ENCODE results near the gene SLCO3A1.

Gene SLCO3A1

DNA sequence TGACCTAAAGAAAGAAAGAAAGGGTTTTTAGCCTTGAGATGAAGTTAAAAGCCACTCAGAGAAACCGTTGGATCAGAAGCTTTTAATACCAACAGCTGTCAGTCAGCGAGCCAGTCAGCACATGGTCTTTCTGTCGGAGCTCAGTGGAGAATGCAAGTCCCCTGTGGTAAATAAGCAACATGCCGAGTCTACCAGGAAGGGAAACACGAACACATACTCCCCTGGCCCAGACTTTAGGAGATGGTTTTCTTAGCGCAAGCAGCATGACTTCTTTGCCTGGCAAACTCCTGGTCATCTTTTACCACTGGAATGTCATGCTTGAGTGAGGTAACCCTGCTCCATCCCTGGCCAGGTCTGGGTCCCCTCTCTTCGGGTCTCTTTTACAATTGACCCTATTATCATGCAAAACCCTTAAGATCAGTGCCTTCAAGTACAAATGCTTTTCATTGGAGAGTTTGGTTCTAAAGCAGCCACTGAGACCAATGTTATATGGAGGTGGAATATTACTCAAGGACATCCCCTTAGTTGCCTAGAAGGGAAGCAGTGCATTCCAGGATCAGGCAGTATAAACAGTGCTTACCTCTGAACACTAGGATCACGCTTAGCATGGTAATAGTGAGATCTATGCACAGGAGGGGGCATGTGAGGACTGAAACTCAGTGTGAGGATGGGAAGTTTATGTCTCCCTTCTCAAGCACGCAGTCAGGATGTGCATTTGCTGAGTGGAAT is 28.2 kb downstream of the SLCO3A1 start:
- H3K27ac ChIP-seq (replicated peaks) = no peak overlapping the region

DNA sequence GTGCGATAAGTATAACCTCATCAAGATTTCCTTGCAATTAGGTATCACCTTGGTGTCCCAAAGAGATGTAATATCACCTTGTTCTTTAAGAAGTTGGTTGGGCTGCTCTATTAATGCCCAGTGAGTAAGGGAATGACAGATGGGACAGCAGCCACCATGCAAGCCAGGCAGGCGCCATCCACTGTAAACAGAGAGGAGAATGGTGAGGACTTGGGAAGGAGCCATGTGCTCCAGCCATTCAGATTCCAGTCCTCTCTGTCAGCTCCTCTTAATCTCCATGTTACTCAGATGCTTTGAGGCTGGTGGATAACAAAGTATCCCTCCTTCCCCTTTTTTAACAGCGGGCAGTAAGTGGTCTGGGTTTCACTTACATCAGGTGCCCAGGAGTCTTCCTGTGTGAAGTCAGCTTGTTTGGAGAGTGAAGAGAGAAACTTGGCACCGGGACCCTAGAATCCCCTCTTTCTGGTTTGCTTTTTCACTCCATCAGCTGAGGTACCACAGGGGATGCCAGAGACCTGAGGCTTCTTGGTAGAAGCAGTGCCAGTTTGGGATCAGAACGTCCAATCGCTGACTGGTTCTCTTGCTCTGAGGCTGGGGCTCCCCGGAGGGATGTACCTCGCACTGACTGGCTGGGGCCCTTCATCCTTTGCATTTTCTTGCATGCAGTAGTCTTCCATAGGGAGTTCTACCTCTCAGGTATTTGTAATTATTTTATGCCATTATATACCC is 29.5 kb downstream of the SLCO3A1 start:
- DNase-seq (ENCODE audit: low read depth in 1 of 2, low spot score in 1 of 2) = no peak
- TF ChIP-seq SPI1 (IDR thresholded peaks at IDR 0.05; ENCODE audit: borderline replicate concordance, low read depth) (no peak), GABPA (IDR thresholded peaks at IDR 0.05; ENCODE audit: low read depth) (no peak), POLR2AphosphoS5 (IDR thresholded peaks at IDR 0.05; ENCODE audit: low read depth) (no peak)
- TF ChIP-seq, protein P1, sequence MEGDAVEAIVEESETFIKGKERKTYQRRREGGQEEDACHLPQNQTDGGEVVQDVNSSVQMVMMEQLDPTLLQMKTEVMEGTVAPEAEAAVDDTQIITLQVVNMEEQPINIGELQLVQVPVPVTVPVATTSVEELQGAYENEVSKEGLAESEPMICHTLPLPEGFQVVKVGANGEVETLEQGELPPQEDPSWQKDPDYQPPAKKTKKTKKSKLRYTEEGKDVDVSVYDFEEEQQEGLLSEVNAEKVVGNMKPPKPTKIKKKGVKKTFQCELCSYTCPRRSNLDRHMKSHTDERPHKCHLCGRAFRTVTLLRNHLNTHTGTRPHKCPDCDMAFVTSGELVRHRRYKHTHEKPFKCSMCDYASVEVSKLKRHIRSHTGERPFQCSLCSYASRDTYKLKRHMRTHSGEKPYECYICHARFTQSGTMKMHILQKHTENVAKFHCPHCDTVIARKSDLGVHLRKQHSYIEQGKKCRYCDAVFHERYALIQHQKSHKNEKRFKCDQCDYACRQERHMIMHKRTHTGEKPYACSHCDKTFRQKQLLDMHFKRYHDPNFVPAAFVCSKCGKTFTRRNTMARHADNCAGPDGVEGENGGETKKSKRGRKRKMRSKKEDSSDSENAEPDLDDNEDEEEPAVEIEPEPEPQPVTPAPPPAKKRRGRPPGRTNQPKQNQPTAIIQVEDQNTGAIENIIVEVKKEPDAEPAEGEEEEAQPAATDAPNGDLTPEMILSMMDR (IDR thresholded peaks at IDR 0.05; ENCODE audit: insufficient read depth, low read length) = no peak
- TF ChIP-seq, protein P2, sequence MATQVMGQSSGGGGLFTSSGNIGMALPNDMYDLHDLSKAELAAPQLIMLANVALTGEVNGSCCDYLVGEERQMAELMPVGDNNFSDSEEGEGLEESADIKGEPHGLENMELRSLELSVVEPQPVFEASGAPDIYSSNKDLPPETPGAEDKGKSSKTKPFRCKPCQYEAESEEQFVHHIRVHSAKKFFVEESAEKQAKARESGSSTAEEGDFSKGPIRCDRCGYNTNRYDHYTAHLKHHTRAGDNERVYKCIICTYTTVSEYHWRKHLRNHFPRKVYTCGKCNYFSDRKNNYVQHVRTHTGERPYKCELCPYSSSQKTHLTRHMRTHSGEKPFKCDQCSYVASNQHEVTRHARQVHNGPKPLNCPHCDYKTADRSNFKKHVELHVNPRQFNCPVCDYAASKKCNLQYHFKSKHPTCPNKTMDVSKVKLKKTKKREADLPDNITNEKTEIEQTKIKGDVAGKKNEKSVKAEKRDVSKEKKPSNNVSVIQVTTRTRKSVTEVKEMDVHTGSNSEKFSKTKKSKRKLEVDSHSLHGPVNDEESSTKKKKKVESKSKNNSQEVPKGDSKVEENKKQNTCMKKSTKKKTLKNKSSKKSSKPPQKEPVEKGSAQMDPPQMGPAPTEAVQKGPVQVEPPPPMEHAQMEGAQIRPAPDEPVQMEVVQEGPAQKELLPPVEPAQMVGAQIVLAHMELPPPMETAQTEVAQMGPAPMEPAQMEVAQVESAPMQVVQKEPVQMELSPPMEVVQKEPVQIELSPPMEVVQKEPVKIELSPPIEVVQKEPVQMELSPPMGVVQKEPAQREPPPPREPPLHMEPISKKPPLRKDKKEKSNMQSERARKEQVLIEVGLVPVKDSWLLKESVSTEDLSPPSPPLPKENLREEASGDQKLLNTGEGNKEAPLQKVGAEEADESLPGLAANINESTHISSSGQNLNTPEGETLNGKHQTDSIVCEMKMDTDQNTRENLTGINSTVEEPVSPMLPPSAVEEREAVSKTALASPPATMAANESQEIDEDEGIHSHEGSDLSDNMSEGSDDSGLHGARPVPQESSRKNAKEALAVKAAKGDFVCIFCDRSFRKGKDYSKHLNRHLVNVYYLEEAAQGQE (IDR thresholded peaks at IDR 0.05; ENCODE audit: insufficient replicate concordance, low read depth) = no peak
- Histone ChIP-seq H3K27ac (replicated peaks) (no peak overlapping the region), H3K27me3 (ENCODE audit: insufficient read depth, poor library complexity, severe bottlenecking) (no peaks in the 10 kb centered on the region), H3K4me3 (replicated peaks; ENCODE audit: insufficient read depth, low read length) (no peak overlapping the region)

More for the DNA sequence above, 28.2 kb downstream of the SLCO3A1 start:
- TF ChIP-seq GABPA (IDR thresholded peaks at IDR 0.05; ENCODE audit: low read depth) (no peak), POLR2AphosphoS5 (IDR thresholded peaks at IDR 0.05; ENCODE audit: low read depth) (no peak), SPI1 (IDR thresholded peaks at IDR 0.05; ENCODE audit: borderline replicate concordance, low read depth) (no peak)
- TF ChIP-seq, protein P1 (IDR thresholded peaks at IDR 0.05; ENCODE audit: insufficient read depth, low read length) = no peak
- TF ChIP-seq, protein P2 (IDR thresholded peaks at IDR 0.05; ENCODE audit: insufficient replicate concordance, low read depth) = no peak
- no peak overlapping the region for H3K4me3 ChIP-seq (replicated peaks; ENCODE audit: insufficient read depth, low read length)
- DNase-seq (ENCODE audit: low read depth in 1 of 2, low spot score in 1 of 2) = no peak
- no peaks in the 10 kb centered on the region for H3K27me3 ChIP-seq (ENCODE audit: insufficient read depth, poor library complexity, severe bottlenecking)

DNA sequence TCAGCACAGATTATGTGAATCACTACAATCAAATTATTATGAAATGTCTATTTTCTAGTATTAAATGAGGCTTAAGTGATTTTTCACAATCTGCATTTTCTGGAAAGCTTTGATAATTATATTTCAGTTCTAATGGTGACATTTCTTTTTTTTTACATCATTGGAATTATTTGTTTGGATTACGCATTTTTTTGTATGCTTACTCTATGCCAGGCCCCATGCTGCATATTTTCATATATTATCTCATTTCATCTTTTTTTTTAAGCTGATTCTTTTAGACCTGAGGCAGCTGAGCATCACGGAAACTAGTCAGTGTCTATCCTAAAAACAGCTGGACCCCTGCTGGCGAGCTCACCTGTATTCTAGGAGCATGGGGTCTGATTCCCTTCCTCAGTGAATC is 31.1 kb downstream of the SLCO3A1 start:
- Histone ChIP-seq H3K27me3 (ENCODE audit: insufficient read depth, poor library complexity, severe bottlenecking) (no peaks in the 10 kb centered on the region), H3K4me3 (replicated peaks; ENCODE audit: insufficient read depth, low read length) (no peak overlapping the region), H3K27ac (replicated peaks) (no peak overlapping the region)
- no peak for DNase-seq (ENCODE audit: low read depth in 1 of 2, low spot score in 1 of 2)
- TF ChIP-seq GABPA (IDR thresholded peaks at IDR 0.05; ENCODE audit: low read depth) (no peak), SPI1 (IDR thresholded peaks at IDR 0.05; ENCODE audit: borderline replicate concordance, low read depth) (no peak), POLR2AphosphoS5 (IDR thresholded peaks at IDR 0.05; ENCODE audit: low read depth) (no peak)
- TF ChIP-seq, protein P2 (IDR thresholded peaks at IDR 0.05; ENCODE audit: insufficient replicate concordance, low read depth) = no peak
- TF ChIP-seq, protein P1 (IDR thresholded peaks at IDR 0.05; ENCODE audit: insufficient read depth, low read length) = no peak

Measured in HL-60 (cell line).